Left renal pelvis (tissue), 4 donors: ENCODE results near the gene KIFC3. TPM values are rescaled to one million over a fixed set of nuclear protein-coding genes. Genes with fewer than 3 reads are reported as not detected.
"Not testable (repeated sequence)": the region's sequence is repeated elsewhere in the genome, so short reads cannot be mapped to it uniquely, and the experiment has no call there.

Experiments used
- DNase-seq, 4 donors: peaks; one replicate each; pipeline ENCODE4 v3.0.0-alpha.2; 2013; ENCODE audit warnings: low read depth in 4 of 4, low spot score in 3 of 4
- polyA plus RNA-seq, 4 donors: library from polyadenylated mRNA; unstranded; fragments of 120-200 nt; gene quantifications; one replicate each; pipeline ENCODE4 v1.2.1, GENCODE V29; 2013; ENCODE audit not compliant: insufficient read length in 4 of 4

KIFC3 gene
- polyA plus RNA-seq, 4 donors, result 14.5 to 80.1 (median 43.7) TPM

GRCh38 chr16:57807252-57807967 lies 5.1 kb upstream of the KIFC3 start:
- no peak for DNase-seq

- no peak for DNase-seq
Observed at GRCh38 chr16:57805176-57805575, 2.9 kb upstream of the KIFC3 start.

- DNase-seq, result no peak
Observed at GRCh38 chr16:57804111-57804837, 2.0 kb upstream of the KIFC3 start.

GRCh38 chr16:57803134-57803990 lies 1.1 kb upstream of the KIFC3 start:
- no peak for DNase-seq

- DNase-seq, result no peak
Observed at GRCh38 chr16:57801809-57802340, 416 bp downstream of the KIFC3 start.

GRCh38 chr16:57801098-57801808 lies 1.0 kb downstream of the KIFC3 start:
- DNase-seq, result no peak

GRCh38 chr16:57800200-57801097 lies 1.8 kb downstream of the KIFC3 start:
- no peak for DNase-seq

- DNase-seq, result no peak
Observed at GRCh38 chr16:57799600-57800199, 2.6 kb downstream of the KIFC3 start.

GRCh38 chr16:57798953-57799599 lies 3.2 kb downstream of the KIFC3 start:
- no peak for DNase-seq

- no peak for DNase-seq
Observed at GRCh38 chr16:57798267-57798810, 4.0 kb downstream of the KIFC3 start.

- DNase-seq, result no peak
Observed at GRCh38 chr16:57797526-57798266, 4.6 kb downstream of the KIFC3 start.

GRCh38 chr16:57797216-57797525 lies 5.1 kb downstream of the KIFC3 start:
- DNase-seq, result no peak

- DNase-seq, result not testable (repeated sequence)
Observed at GRCh38 chr16:57796014-57796413, 6.3 kb downstream of the KIFC3 start.

GRCh38 chr16:57795431-57795878 lies 6.8 kb downstream of the KIFC3 start:
- no peak for DNase-seq

- no peak for DNase-seq
Observed at GRCh38 chr16:57794849-57795430, 7.4 kb downstream of the KIFC3 start.

GRCh38 chr16:57791893-57792461 lies 10.3 kb downstream of the KIFC3 start:
- DNase-seq, result no peak
